H9 (cell line): ENCODE results near the gene ACTA1. TPM values are rescaled to one million over a fixed set of nuclear protein-coding genes. Genes with fewer than 3 reads are reported as not detected.

Experiments used
- DNase-seq: peaks from one replicate; pipeline ENCODE4 v3.0.0-alpha.2; 2017
- H2AFZ ChIP-seq: one replicate; pipeline ENCODE4 v1.6.1; 2013; ENCODE audit warnings: mild to moderate bottlenecking, low read length, control low read depth, moderate library complexity
- H2AK5ac ChIP-seq: 2 replicates; pipeline ENCODE4 v1.6.1; 2013; ENCODE audit warnings: low read length, control low read depth, mixed read lengths; ENCODE audit not compliant: insufficient read length
- H2BK120ac ChIP-seq: one replicate; pipeline ENCODE4 v1.6.1; 2013; ENCODE audit warnings: low read depth, mild to moderate bottlenecking, low read length, control low read depth, inconsistent platforms; ENCODE audit not compliant: poor library complexity, severe bottlenecking
- H2BK12ac ChIP-seq: 2 replicates; pipeline ENCODE4 v1.6.1; 2013; ENCODE audit warnings: low read length, control low read depth, mixed read lengths, low read depth; ENCODE audit not compliant: insufficient read length
- H2BK15ac ChIP-seq: 2 replicates; pipeline ENCODE4 v1.6.1; 2013; ENCODE audit warnings: low read depth, low read length, control low read depth
- H2BK20ac ChIP-seq: one replicate; pipeline ENCODE4 v1.6.1; 2013; ENCODE audit warnings: low read depth, mild to moderate bottlenecking, low read length, control low read depth, inconsistent platforms; ENCODE audit not compliant: poor library complexity, severe bottlenecking
- H2BK5ac ChIP-seq: 2 replicates; pipeline ENCODE4 v1.6.1; 2013; ENCODE audit warnings: low read length, control low read depth, mixed read lengths; ENCODE audit not compliant: insufficient read length
- H3K14ac ChIP-seq: 2 replicates; pipeline ENCODE4 v1.6.1; 2013; ENCODE audit warnings: low read length, control low read depth; ENCODE audit not compliant: insufficient read depth
- H3K18ac ChIP-seq: 2 replicates; pipeline ENCODE4 v1.6.1; 2013; ENCODE audit warnings: low read depth, mild to moderate bottlenecking, mixed read lengths, low read length, control low read depth; ENCODE audit not compliant: insufficient read length
- H3K23ac ChIP-seq: 2 replicates; pipeline ENCODE4 v1.6.1; 2013; ENCODE audit warnings: low read length, control low read depth, mixed read lengths, low read depth; ENCODE audit not compliant: insufficient read length
- H3K23me2 ChIP-seq: 2 replicates; pipeline ENCODE4 v1.6.1; 2013; ENCODE audit warnings: low read depth, mild to moderate bottlenecking, mixed read lengths, low read length, control low read depth; ENCODE audit not compliant: insufficient read length, poor library complexity, severe bottlenecking
- H3K27ac ChIP-seq: 2 replicates; pipeline ENCODE4 v1.5.1; 2013; ENCODE audit warnings: low read length, control low read depth, mixed read lengths, low read depth; ENCODE audit not compliant: insufficient read length
- H3K27me3 ChIP-seq: 2 replicates; pipeline ENCODE4 v1.6.1; 2013; ENCODE audit warnings: low read length, control low read depth, inconsistent platforms; ENCODE audit not compliant: insufficient read depth
- H3K4ac ChIP-seq: 2 replicates; pipeline ENCODE4 v1.6.1; 2013; ENCODE audit warnings: low read depth, mild to moderate bottlenecking, control low read depth, inconsistent platforms, low read length, moderate library complexity
- H3K4me1 ChIP-seq: 2 replicates; pipeline ENCODE4 v1.6.1; 2013; ENCODE audit warnings: low read length, control low read depth, inconsistent platforms; ENCODE audit not compliant: insufficient read depth
- H3K4me2 ChIP-seq: 2 replicates; pipeline ENCODE4 v1.6.1; 2013; ENCODE audit warnings: low read length, control low read depth, mixed read lengths; ENCODE audit not compliant: insufficient read length, insufficient read depth
- H3K56ac ChIP-seq: 2 replicates; pipeline ENCODE4 v1.6.1; 2013; ENCODE audit warnings: low read depth, mild to moderate bottlenecking, mixed read lengths, low read length, control low read depth; ENCODE audit not compliant: insufficient read length
- H3K79me1 ChIP-seq: 2 replicates; pipeline ENCODE4 v1.6.1; 2013; ENCODE audit warnings: low read depth, mild to moderate bottlenecking, moderate library complexity, low read length, control low read depth, inconsistent platforms; ENCODE audit not compliant: insufficient read depth, poor library complexity, severe bottlenecking
- H3K79me2 ChIP-seq: 2 replicates; pipeline ENCODE4 v1.6.1; 2013; ENCODE audit warnings: low read length, control low read depth, inconsistent platforms; ENCODE audit not compliant: insufficient read depth
- H3K9ac ChIP-seq: 2 replicates; pipeline ENCODE4 v1.6.1; 2013; ENCODE audit warnings: low read length, control low read depth, mixed read lengths; ENCODE audit not compliant: insufficient read length; ENCODE audit errors: extremely low read depth
- H3K9me3 ChIP-seq: one replicate; pipeline ENCODE4 v1.6.1; 2013; ENCODE audit warnings: low read depth, low read length, inconsistent platforms; ENCODE audit not compliant: control insufficient read depth
- H3T11ph ChIP-seq: one replicate; pipeline ENCODE4 v1.6.1; 2013; ENCODE audit warnings: mild to moderate bottlenecking, low read length, control low read depth, inconsistent platforms
- H4K20me1 ChIP-seq: one replicate; pipeline ENCODE4 v1.6.1; 2013; ENCODE audit not compliant: control insufficient read depth, insufficient read length, insufficient read depth
- H4K5ac ChIP-seq: 2 replicates; pipeline ENCODE4 v1.6.1; 2013; ENCODE audit warnings: low read depth, mild to moderate bottlenecking, mixed read lengths, low read length, control low read depth; ENCODE audit not compliant: insufficient read length
- H4K8ac ChIP-seq: replicated peaks from 2 replicates; pipeline ENCODE4 v1.6.1; 2013; ENCODE audit warnings: low read length, control low read depth, mixed read lengths, low read depth; ENCODE audit not compliant: insufficient read length
- H4K91ac ChIP-seq: 2 replicates; pipeline ENCODE4 v1.6.1; 2013; ENCODE audit warnings: low read depth, mild to moderate bottlenecking, moderate library complexity, mixed read lengths, low read length, control low read depth; ENCODE audit not compliant: insufficient read length
- H3K27ac Mint-ChIP-seq, 3 experiments: 2 replicates in 2 of 3; 3 replicates in 1 of 3; pipeline ENCODE4 v1.8.0; 2020 to 2021; ENCODE audit warnings: mixed read lengths in 3 of 3, mild to moderate bottlenecking in 1 of 3, moderate library complexity in 1 of 3
- H3K27me3 Mint-ChIP-seq: 2 replicates; pipeline ENCODE4 v1.8.0; 2021; ENCODE audit warnings: low read depth, mild to moderate bottlenecking, moderate library complexity, mixed read lengths
- H3K36me3 Mint-ChIP-seq, 3 experiments: 2 replicates in 2 of 3; 3 replicates in 1 of 3; pipeline ENCODE4 v1.8.0; 2020 to 2021; ENCODE audit warnings: low read depth in 3 of 3, mixed read lengths in 3 of 3; ENCODE audit not compliant: insufficient read depth in 1 of 3
- H3K4me1 Mint-ChIP-seq, 2 experiments: 2 replicates each; pipeline ENCODE4 v1.8.0; 2020; ENCODE audit warnings: mixed read lengths in 2 of 2
- H3K4me3 Mint-ChIP-seq, 2 experiments: 2 replicates in 1 of 2; 3 replicates in 1 of 2; pipeline ENCODE4 v1.8.0; 2020 to 2021; ENCODE audit warnings: mild to moderate bottlenecking in 2 of 2, mixed read lengths in 2 of 2, moderate library complexity in 1 of 2
- H3K9me3 Mint-ChIP-seq, 2 experiments: 2 replicates in 1 of 2; 3 replicates in 1 of 2; pipeline ENCODE4 v1.8.0; 2020; ENCODE audit warnings: mild to moderate bottlenecking in 2 of 2, mixed read lengths in 2 of 2, moderate library complexity in 1 of 2
- WGBS: extraction: QIAGEN DNeasy Blood & Tissue Kit; methylation state at CpG from one replicate; pipeline ENCODE4 v1.1.7; 2013; ENCODE audit warnings: missing lambda C conversion rate, low lambda C conversion rate, mixed read lengths; ENCODE audit not compliant: insufficient read length; ENCODE audit errors: extremely low coverage; 5-methylcytosine and 5-hydroxymethylcytosine counted together
- total RNA-seq: library from RNA; stranded (reverse); gene quantifications from 2 replicates; pipeline ENCODE4 v1.2.1, GENCODE V29; 2021
- TF ChIP-seq, protein P1 (sequence below): fragments of 200-600 bp; sonication (generic); conservative IDR thresholded peaks from 3 replicates; pipeline ENCODE4 v1.8.0; 2021; ENCODE audit warnings: antibody characterized with exemption, mild to moderate bottlenecking

The ACTA1 gene
- total RNA-seq, 1 experiment from 2014 or later, result 48.5 TPM

DNA sequence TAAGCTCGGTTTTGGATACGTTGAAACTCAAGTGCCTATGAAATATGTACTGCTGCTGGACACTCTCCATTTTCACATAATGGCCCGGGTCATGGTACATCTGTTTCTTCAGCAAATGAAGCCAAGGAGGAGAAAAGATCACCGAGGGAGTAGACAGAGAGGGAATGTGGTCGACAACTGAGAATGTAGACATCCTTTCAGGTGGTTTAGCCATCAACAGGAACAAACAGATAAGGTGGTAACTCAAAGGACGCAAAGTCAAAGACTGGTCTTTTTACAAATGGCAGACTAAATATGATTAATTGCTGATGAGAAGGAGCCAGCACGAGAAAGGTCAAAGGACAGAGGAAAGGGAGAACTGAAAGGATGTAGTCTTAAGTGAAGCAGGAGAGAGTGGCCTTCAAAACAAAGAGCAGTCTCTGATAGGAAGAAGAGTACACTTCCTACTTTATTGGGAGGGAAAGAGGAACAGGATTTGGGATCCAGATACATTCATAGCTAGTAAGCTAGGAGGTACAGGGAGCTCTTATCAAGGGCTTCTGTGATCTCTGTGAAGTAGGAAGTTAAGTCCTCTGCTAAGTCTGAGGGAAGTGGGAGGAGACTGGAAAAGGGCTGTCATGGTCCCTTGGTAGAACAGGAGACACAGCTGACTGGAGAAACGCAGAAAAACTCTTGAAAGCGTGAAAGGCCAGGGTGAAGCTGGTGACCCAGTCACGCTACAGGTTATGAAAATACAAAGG is 45.9 kb upstream of the ACTA1 start:
- peaks cover 24 to 76% (median 60%) of the 10 kb centered on the region in 3 experiments; a peak in 6 of 7 replicates for H3K36me3 Mint-ChIP-seq

More for the DNA sequence above, 45.9 kb upstream of the ACTA1 start:
- no peaks in the 10 kb centered on the region for H4K20me1 ChIP-seq
- no peak overlapping the region for H2AK5ac ChIP-seq
- no peaks in the 10 kb centered on the region for H3K79me2 ChIP-seq
- H3K18ac ChIP-seq, result no peak overlapping the region
- H3K56ac ChIP-seq, result no peak overlapping the region
- peaks cover 2% of the 10 kb centered on the region for H3K79me1 ChIP-seq
- no peak overlapping the region for H2BK20ac ChIP-seq
- no peak overlapping the region for H3K23ac ChIP-seq
- no peak overlapping the region for H3K4me2 ChIP-seq
- no peaks in the 10 kb centered on the region for H3K4me1 ChIP-seq
- H3K27me3 ChIP-seq, result no peaks in the 10 kb centered on the region
- H4K91ac ChIP-seq, result no peak overlapping the region
- WGBS, result no CpG with 5 or more reads among the region's 10 CpGs
- no peak overlapping the region for H2BK120ac ChIP-seq
- no peak overlapping the region for H2BK15ac ChIP-seq
- H4K5ac ChIP-seq, result no peak overlapping the region
- H3K14ac ChIP-seq, result no peak overlapping the region
- no peak overlapping the region for H3K4me3 Mint-ChIP-seq
- no peaks in the 10 kb centered on the region for H3K23me2 ChIP-seq
- no peak overlapping the region for H3K27ac ChIP-seq
- DNase-seq, result no peak
- TF ChIP-seq, protein P1, sequence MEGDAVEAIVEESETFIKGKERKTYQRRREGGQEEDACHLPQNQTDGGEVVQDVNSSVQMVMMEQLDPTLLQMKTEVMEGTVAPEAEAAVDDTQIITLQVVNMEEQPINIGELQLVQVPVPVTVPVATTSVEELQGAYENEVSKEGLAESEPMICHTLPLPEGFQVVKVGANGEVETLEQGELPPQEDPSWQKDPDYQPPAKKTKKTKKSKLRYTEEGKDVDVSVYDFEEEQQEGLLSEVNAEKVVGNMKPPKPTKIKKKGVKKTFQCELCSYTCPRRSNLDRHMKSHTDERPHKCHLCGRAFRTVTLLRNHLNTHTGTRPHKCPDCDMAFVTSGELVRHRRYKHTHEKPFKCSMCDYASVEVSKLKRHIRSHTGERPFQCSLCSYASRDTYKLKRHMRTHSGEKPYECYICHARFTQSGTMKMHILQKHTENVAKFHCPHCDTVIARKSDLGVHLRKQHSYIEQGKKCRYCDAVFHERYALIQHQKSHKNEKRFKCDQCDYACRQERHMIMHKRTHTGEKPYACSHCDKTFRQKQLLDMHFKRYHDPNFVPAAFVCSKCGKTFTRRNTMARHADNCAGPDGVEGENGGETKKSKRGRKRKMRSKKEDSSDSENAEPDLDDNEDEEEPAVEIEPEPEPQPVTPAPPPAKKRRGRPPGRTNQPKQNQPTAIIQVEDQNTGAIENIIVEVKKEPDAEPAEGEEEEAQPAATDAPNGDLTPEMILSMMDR, result no peak
- H3K9ac ChIP-seq, result no peak overlapping the region
- H3K4ac ChIP-seq, result no peak overlapping the region
- no peak overlapping the region for H3T11ph ChIP-seq
- H3K9me3 ChIP-seq, result no peaks in the 10 kb centered on the region
- 0 out of 4 replicates have a peak, but pooled peaks cover 0 to 3% of the 10 kb centered on the region in 2 experiments for H3K4me1 Mint-ChIP-seq
- H2BK12ac ChIP-seq, result no peak overlapping the region
- H4K8ac ChIP-seq, result no peak overlapping the region
- H2AFZ ChIP-seq, result no peak overlapping the region
- H2BK5ac ChIP-seq, result no peak overlapping the region
- no peaks in the 10 kb centered on the region for H3K9me3 Mint-ChIP-seq
- no peaks in the 10 kb centered on the region for H3K27me3 Mint-ChIP-seq
- peak overlapping the region in 1 of 3 experiments; percentile 13; a peak in 1 of 7 replicates for H3K27ac Mint-ChIP-seq
